OCI-LY1 (cell line): ENCODE data around the gene SLC35F4.

Experiments used
- H2AFZ ChIP-seq: fragments of 200-600 bp; sonication (generic), shearing (Covaris generic); 2 replicates; pipeline ENCODE4 v1.6.0; 2014; ENCODE audit warnings: antibody characterized with exemption, mild to moderate bottlenecking, low read length
- H3F3A ChIP-seq: fragments of 200-600 bp; sonication (generic), shearing (Covaris generic); 2 replicates; pipeline ENCODE4 v1.6.0; 2014; ENCODE audit warnings: mild to moderate bottlenecking, antibody characterized with exemption, low read length, moderate library complexity; ENCODE audit not compliant: insufficient read depth
- H3K27ac ChIP-seq: fragments of 200-600 bp; sonication (generic); 2 replicates; pipeline ENCODE4 v1.5.1; 2014; ENCODE audit warnings: low read length, mixed run types, mild to moderate bottlenecking, low read depth; ENCODE audit not compliant: poor library complexity, severe bottlenecking
- H3K27me3 ChIP-seq: fragments of 200-600 bp; sonication (generic); 2 replicates; pipeline ENCODE4 v1.6.0; 2014; ENCODE audit warnings: antibody characterized with exemption, mild to moderate bottlenecking, low read length, moderate library complexity; ENCODE audit not compliant: insufficient read depth
- H3K36me3 ChIP-seq: fragments of 200-600 bp; sonication (generic); 2 replicates; pipeline ENCODE4 v1.6.1; 2014; ENCODE audit warnings: mild to moderate bottlenecking, antibody characterized with exemption, low read length, moderate library complexity, mixed read lengths; ENCODE audit not compliant: insufficient read depth
- H3K4me1 ChIP-seq: fragments of 200-600 bp; sonication (generic); 2 replicates; pipeline ENCODE4 v1.5.1; 2014; ENCODE audit warnings: mild to moderate bottlenecking, low read length, moderate library complexity; ENCODE audit not compliant: insufficient read depth, severe bottlenecking
- H3K4me2 ChIP-seq: fragments of 200-600 bp; sonication (generic), shearing (Covaris generic); 2 replicates; pipeline ENCODE4 v1.6.1; 2014; ENCODE audit warnings: low read length
- H3K4me3 ChIP-seq: fragments of 200-600 bp; sonication (generic); 2 replicates; pipeline ENCODE4 v1.5.1; 2014; ENCODE audit warnings: low read length, low read depth, mild to moderate bottlenecking, mixed read lengths; ENCODE audit not compliant: poor library complexity, severe bottlenecking
- H3K79me2 ChIP-seq: fragments of 200-600 bp; shearing (Covaris generic); 2 replicates; pipeline ENCODE4 v1.6.1; 2016; ENCODE audit warnings: mixed run types, low read length, mixed read lengths; ENCODE audit not compliant: insufficient read depth
- H3K9ac ChIP-seq: fragments of 200-600 bp; sonication (generic), shearing (Covaris generic); 2 replicates; pipeline ENCODE4 v1.6.1; 2014; ENCODE audit warnings: mild to moderate bottlenecking, low read length, mixed read lengths
- H3K9me2 ChIP-seq: fragments of 200-600 bp; sonication (generic), shearing (Covaris generic); 2 replicates; pipeline ENCODE4 v1.6.1; 2014; ENCODE audit warnings: low read depth, mild to moderate bottlenecking, low read length, mixed read lengths
- H3K9me3 ChIP-seq: fragments of 200-600 bp; shearing (Covaris generic); 2 replicates; pipeline ENCODE4 v1.6.1; 2014; ENCODE audit warnings: low read length, mixed read lengths
- H4K20me1 ChIP-seq: fragments of 200-600 bp; sonication (generic), shearing (Covaris generic); 2 replicates; pipeline ENCODE4 v1.6.0; 2016; ENCODE audit warnings: mild to moderate bottlenecking, low read length; ENCODE audit not compliant: insufficient read depth
- CTCF ChIP-seq: fragments of 200-600 bp; sonication (generic), shearing (Covaris generic); IDR thresholded peaks from 2 replicates; pipeline ENCODE4 v1.5.1; 2017; ENCODE audit warnings: mild to moderate bottlenecking, antibody characterized with exemption, low read length, moderate library complexity, mixed read lengths
- EZH2 ChIP-seq: fragments of 200-600 bp; sonication (generic), shearing (Covaris generic); IDR thresholded peaks from 2 replicates; pipeline ENCODE4 v1.8.0; 2017; ENCODE audit warnings: borderline replicate concordance, mixed run types, mild to moderate bottlenecking, antibody characterized with exemption, low read length, moderate library complexity, mixed read lengths

Gene SLC35F4

GRCh38 chr14:57875985-57876384, 10.1 kb upstream of the SLC35F4 start:
- Histone ChIP-seq H3K4me3 (no peak overlapping the region), H3K9me3 (no peaks in the 10 kb centered on the region), H3K36me3 (no peaks in the 10 kb centered on the region), H3K4me2 (no peak overlapping the region), H3K9me2 (no peaks in the 10 kb centered on the region), H3K4me1 (no peaks in the 10 kb centered on the region), H2AFZ (no peak overlapping the region), H4K20me1 (no peaks in the 10 kb centered on the region), H3K9ac (no peak overlapping the region), H3K27me3 (no peaks in the 10 kb centered on the region), H3K79me2 (no peaks in the 10 kb centered on the region), H3K27ac (no peak overlapping the region), H3F3A (no peaks in the 10 kb centered on the region)
- TF ChIP-seq EZH2: no peak
- TF ChIP-seq CTCF: no peak

- Histone ChIP-seq H3K36me3 (no peaks in the 10 kb centered on the region), H2AFZ (no peak overlapping the region), H3K27me3 (no peaks in the 10 kb centered on the region), H3K9ac (no peak overlapping the region), H3K9me3 (no peaks in the 10 kb centered on the region), H3F3A (no peaks in the 10 kb centered on the region), H3K4me2 (no peak overlapping the region), H3K4me1 (no peaks in the 10 kb centered on the region), H3K27ac (no peak overlapping the region), H4K20me1 (no peaks in the 10 kb centered on the region), H3K4me3 (no peak overlapping the region), H3K79me2 (no peaks in the 10 kb centered on the region), H3K9me2 (no peaks in the 10 kb centered on the region)
- TF ChIP-seq CTCF: no peak
- TF ChIP-seq EZH2: no peak
Observed at GRCh38 chr14:57875296-57875695, 9.4 kb upstream of the SLC35F4 start.

GRCh38 chr14:57871459-57872080, 5.7 kb upstream of the SLC35F4 start:
- H3K79me2 ChIP-seq: no peaks in the 10 kb centered on the region
- no peak overlapping the region for H3K4me2 ChIP-seq
- no peak overlapping the region for H3K9ac ChIP-seq
- H3K4me1 ChIP-seq: no peaks in the 10 kb centered on the region
- no peaks in the 10 kb centered on the region for H3K9me3 ChIP-seq
- no peaks in the 10 kb centered on the region for H3K9me2 ChIP-seq
- H4K20me1 ChIP-seq: no peaks in the 10 kb centered on the region
- no peaks in the 10 kb centered on the region for H3F3A ChIP-seq
- no peak overlapping the region for H3K27ac ChIP-seq
- H3K36me3 ChIP-seq: no peaks in the 10 kb centered on the region
- H3K27me3 ChIP-seq: no peaks in the 10 kb centered on the region
- no peak overlapping the region for H3K4me3 ChIP-seq
- TF ChIP-seq EZH2 (no peak), CTCF (peak; percentile 72)
- H2AFZ ChIP-seq: no peak overlapping the region
